CD4-positive, alpha-beta T cell treated with Interleukin-4 for 4 hours (primary cell): ENCODE measurements around the gene PTPRM.

Experiments
- DNase-seq: peaks from one replicate; pipeline ENCODE4 v3.0.0-alpha.2; 2020

Gene PTPRM

GRCh38 chr18:8139891-8140406, 572.8 kb downstream of the PTPRM start:
- DNase-seq: no peak

DNA sequence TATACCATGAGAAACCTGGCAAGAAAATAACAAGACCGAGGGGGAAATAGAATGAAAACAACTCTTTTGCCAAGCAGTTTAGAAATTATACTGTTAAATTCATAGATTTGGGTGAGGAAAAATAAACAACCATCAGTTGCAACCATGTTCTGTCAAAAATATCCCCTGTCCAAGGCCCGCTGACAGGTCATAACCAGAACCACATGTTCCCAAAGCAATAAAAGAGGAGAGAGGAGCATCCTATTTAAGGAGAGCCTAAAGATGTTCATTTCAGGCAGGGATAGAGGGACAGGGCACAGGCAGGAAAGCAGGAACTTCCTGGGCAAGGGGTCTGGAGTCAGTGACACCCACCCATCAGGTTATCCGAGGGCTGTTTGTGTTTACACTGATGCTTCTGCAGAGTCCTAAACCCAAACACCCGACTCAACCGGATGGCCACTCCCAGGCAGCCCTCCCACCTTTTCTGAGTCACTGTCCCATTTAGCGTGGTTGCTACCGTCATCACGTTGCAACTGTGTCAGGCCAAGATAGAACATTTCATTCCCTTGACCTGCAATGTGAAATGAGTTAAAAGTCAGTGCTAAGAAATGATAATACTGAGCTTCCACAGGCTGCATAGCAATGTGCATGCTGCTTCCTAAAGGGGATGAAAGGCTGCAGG, 573.9 kb downstream of the PTPRM start:
- DNase-seq: no peak

DNA sequence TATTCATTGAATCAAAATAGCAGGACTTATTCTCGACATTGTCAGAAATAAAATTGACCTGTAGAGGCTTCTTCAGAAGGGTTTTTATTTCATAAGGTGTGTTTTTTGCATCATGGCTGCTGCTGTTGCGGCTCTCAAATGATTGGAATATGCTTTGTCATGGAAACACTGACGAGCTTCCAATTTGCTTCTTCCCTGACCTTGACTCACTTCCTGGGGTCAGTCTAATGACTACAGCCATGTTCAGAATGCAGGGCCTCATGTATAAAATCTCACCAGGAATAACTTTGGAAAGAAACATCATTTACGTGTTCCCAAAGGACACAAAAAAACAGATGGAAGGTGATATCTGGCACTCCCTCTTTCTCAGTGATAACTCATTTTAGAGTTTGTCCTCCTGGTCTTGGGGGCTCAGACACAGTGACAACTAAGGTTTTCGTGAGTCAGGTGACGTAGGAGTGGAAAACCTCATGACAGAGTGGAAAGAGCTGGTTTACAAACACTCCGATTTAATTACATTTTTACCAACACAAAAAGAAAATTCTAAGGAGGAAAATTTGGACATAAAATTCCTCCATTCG, 575.1 kb downstream of the PTPRM start:
- DNase-seq: no peak

- DNase-seq: no peak
Observed at GRCh38 chr18:8142932-8143331, 575.8 kb downstream of the PTPRM start.

GRCh38 chr18:8151181-8151580, 584.1 kb downstream of the PTPRM start:
- no peak for DNase-seq

GRCh38 chr18:8153887-8154583, 586.9 kb downstream of the PTPRM start:
- no peak for DNase-seq

- no peak for DNase-seq
Observed at GRCh38 chr18:8162802-8163201, 595.7 kb downstream of the PTPRM start.

DNA sequence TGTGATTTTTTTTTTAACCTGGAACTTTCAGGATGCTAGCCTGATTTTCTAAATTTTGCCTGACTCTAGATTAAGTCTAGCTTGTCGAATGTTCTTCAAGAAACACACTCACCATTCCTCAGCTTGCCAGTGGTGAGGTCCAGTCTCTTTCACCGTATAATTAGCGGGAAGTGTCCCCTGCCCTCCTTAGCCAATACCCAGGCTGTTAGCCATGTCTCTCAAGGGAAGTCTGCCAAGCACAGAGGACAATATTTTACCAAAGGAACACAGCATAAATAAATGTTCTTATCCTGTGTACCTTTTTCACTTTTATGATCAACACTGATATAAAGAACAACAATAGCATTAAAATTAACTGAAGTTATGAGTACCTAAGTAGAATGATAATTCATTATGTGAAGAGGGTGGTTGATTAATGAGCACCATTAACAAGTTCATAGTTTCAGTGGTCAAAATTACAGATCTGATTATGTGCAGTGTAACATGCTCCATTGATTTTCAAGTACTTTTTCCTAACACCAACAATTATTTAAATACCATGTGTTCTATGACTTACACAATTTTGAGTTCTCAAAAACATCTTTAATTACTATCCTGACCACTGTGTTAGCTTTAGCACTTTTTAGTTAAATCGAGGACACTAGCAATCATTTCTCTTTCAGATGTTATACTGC, 596.3 kb downstream of the PTPRM start:
- no peak for DNase-seq

GRCh38 chr18:8165095-8165494, 598.0 kb downstream of the PTPRM start:
- no peak for DNase-seq

DNA sequence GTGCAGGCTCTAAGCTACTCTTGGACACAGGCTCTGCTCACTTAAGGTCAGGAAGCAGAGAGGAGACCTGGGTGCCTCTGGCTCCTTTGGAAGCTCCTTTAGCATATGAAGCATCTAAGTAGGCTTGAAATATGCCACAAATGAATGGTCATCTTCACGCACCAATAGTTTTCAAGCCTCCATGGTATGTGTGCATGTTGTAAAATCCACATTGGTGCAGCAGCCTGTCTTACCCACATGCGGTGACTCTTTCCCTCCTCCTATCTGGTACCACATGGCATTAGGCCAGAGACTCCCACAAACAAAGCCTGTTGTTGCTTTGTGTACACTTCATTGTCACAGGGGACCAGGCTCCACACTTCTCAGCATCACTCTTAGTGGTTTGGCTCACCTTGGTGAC, 599.9 kb downstream of the PTPRM start:
- DNase-seq: no peak

DNA sequence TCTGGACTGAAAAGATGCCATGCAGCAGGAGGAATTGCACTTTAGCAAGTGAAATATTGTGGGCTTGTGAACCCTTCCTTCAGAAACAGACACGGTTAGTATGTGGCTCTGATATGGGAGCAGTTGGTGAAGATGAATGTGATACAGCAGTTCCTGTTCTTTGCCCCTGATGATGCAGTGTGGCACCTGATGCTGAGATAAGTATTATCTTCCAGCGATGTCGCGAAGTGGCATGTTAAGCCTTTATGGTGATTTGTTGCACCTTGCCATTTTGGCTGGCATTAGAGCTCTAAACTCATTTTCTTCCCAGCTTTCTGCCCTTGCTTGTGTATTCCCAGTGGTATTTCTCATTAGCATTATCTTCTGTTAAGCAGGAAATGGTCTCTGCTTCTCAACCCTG, 600.6 kb downstream of the PTPRM start:
- no peak for DNase-seq

DNA sequence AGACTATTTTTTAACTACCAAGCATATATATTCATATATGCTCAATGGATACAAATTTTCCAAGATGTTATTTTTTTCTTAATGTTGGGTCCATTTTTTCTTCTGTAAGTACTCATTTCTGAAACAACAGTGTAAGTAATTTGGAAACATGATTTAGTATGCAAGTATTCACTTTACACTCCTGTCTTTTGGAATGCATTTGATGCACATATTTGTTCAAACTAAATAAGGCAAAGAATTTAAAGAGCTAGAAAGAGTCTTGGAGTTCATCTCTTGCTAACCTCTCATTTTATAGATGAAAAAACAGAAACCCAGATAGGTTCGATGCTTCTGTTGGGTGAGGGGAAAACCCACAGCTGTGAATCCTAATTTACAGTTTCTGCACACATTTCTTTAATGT, 602.6 kb downstream of the PTPRM start:
- no peak for DNase-seq

DNA sequence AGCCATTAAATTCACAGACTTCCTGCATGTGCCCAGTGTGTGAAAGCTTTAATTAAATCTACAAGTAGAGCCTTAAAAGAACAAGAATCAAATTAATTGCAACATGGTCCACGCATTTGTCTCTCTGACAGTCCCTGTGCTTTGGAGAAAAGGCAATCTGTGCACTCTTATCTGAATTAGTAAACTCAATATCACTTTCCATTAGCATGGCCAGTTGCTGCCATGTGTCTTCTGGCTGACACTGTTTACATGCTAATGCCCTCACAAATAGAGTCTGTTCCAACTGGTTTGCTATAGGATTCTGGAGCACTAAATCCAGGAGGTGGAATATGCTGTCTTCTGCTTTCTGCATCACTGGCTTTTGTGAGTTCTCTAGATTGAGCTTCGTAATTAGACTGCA, 607.7 kb downstream of the PTPRM start:
- DNase-seq: no peak

DNA sequence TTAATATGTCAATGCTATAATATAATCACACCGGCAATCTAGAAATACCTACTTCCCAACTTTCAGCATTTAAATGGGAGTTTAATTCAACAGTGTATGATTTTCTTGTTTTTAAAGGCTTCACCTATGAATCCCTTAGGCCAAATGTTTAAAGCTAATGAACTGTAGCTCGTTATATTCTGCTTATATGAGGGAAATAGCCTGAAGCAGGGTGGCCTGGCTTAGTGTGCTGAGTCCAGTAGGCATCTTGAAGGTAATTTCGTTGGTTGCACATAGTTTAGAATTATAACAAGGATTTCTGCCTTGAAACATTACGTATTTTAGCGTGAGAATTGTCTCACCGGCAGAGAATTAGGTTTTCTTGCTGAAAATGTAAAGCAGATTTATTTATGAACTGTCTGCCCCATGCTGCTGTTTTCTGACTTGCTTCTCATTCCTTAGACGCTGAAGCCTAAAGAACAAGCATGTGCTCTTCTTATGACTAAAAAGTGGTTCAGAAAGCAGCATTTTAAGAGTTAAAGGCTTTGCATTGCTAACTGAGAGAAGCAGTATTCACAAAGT, 608.5 kb downstream of the PTPRM start:
- no peak for DNase-seq

DNA sequence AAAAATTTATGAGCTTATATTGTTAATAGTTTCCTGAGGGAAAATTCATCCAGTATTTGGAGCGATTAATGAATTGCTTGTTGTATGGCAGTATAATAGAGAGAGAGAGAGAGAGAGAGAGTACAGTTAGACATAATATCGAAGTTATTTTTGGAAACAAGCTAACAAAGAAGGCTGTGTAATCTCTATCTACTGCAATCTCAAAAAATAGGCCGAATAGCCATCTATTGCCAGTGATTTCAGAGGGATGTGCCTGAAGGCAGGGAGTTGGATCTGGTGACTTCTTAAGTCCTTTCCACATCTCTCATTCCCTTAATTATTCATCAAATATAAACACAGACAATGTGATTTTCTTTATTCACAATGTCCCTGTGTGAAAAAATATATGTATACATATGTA, 609.0 kb downstream of the PTPRM start:
- no peak for DNase-seq

DNA sequence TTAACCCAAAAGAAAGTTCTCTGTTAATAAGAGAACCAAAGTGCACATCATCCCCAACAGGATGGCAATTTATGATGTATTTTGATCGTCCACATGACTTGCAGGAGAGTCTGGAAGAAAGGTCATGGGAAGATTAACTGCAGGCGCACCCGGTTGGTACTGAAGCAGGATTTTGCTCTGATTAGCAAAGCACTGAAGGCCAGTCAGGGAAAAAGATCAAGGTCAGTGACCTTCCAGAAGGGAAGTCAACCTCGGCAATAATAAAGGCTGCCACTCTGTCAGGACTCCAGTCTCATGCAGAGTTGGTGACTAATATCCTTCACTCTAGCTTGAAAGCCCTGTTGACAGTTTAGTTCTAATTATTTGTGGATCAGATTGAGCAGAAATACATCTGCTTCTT, 609.4 kb downstream of the PTPRM start:
- no peak for DNase-seq

GRCh38 chr18:8177330-8178016, 610.4 kb downstream of the PTPRM start:
- no peak for DNase-seq

DNA sequence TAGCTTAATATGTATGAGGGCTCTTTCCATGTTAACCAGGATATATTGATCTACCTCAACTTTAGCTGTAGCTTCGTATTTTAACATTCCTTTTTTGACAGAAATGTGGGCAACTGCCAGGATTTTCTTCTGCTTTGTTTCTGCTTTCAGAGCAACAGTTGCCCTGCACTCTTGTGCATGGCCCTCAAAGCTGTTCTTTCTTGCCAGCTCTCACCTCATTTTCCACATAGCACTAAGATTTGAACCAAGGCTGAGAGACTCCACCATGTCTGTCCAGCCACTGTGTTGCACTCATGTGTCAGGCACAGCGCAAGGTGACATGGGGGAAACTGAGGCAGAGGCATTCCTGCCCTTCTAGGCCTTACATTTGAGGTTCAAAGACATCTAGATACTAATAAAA, 619.3 kb downstream of the PTPRM start:
- DNase-seq: no peak

- DNase-seq: no peak
Observed at GRCh38 chr18:8188184-8188583, 621.1 kb downstream of the PTPRM start.

DNA sequence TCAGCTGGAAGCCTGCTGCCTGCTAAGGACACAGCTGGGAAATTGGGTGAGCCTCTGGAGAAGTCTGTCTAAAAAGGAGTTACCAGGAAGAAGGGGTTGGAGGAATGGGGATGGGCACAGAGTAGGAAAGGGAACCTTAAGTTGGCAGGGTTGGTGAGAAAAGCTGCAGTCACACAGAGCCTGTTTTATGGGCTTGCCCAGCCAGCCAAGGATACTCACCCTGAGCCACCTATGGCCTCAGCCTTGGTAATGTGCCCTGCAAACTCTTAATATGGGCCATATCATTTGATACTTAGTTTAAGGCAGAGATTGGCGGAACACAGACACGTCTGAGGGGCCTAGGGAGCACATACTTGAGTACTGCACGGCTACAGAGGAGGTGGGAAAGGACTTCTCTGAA, 623.9 kb downstream of the PTPRM start:
- DNase-seq: no peak

- DNase-seq: no peak
Observed at GRCh38 chr18:8194431-8194830, 627.3 kb downstream of the PTPRM start.

- no peak for DNase-seq
Observed at GRCh38 chr18:8196238-8196637, 629.1 kb downstream of the PTPRM start.

DNA sequence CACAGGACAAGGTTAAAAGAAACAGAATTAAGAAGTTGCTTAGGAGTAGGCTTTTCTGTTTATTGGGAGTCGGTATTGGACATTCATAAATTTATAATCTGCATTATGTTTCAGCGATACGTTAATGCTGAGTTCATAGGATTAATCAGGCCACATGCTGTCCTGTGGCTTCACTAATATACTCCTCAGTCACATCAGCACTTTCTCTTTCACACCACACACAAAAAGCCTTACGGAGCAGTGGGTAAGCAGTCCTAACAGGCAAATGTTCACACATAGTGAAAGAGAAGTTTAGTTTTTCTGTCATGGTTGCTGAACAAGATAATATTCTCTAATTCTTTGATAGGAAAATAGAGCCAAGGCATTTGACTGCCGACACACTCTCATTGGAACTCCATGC, 630.4 kb downstream of the PTPRM start:
- no peak for DNase-seq
